ENCODE measurements around the gene RASA1. TPM values are rescaled to one million over a fixed set of nuclear protein-coding genes. Genes with fewer than 3 reads are reported as not detected.

The RASA1 gene
- total RNA-seq, 1 experiment from 2014 or later, result 33.9 TPM

DNA sequence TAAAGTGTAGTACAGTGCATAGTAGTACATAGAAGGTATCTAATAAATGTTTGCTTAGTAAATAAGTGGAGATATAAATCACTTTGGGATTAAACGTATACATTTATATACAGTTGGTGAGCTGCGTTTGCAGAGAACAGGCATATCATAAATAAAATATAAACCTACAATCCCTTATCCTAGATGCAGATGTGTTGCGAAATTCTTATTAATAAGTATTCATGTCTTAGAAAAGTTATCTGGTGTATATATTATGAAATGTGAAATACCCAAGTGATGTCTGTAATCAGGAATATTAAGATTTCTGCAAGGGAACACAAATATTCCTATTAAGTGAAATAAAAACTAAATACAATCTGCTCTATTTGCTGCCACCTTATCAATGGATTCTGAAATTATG is 136.2 kb downstream of the RASA1 start:
- no peak for DNase-seq (ENCODE audit: low spot score)

DNA sequence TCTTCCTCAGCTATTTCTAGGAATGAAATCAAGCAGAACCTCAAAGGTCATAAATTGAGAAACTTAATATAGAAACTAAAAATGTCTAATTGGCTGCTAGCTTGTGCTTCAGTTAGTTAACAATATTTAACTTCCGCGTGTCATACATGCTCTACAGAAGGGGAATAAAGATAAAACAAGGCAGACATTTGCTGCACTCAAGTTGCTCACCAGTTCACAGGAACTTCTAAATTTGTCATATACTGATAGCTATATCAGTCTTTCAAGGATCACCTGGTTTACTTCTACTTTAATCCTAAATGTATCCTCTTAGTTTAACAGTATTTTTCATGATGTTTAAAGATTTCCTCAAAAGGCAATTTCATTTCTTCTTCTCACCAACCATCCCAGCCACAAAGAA is 136.7 kb downstream of the RASA1 start:
- no peak for DNase-seq (ENCODE audit: low spot score)

DNA sequence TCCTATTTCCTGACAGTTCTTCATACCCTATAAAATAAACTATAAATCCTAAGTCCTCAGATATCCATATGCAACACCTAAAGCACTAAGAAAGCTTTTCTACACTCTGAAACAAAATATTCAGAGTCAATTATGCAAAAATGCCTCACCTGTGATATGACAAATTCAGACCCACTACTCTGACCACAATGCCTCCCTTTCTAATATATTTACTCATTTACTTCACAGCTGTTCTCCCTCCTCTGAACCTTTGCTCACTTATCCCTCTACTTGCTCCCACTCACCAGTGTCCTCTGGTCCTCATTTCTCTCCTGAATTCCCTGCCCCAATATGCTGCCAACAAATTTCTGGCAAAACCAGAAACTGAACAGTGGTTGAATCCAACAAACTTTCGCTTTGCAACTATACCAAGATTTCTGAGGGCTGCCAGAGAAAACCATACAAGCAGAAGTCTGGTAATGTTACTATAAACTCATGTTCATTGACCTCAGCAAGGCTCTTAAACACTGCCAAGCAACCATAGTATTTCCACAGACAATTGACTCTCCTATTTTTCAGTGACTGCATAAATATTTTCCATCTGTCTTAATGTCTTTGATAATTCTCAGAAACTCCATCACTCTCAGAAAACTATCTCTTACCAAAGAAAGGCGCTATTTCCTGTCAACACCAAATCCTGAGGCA is 137.9 kb downstream of the RASA1 start:
- DNase-seq (ENCODE audit: low spot score), result no peak

DNA sequence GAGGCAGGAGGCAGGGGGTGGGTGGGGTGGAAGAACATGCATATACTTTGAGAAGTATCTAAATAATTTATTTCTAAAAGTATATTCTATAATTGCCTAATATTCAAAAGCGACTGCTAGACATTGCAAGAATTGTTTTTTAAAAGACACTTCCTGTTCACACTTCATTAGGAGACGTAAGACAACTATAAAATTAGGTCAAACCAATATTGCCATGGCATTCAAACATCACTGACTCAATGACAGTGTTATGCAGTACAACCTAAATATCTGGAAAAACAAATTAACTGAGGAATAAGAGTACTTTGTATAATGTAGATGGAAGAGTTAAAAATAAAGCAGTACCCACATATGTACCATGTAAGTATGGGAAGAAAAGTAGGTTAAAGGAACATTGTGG is 140.5 kb downstream of the RASA1 start:
- DNase-seq (ENCODE audit: low spot score), result no peak

DNA sequence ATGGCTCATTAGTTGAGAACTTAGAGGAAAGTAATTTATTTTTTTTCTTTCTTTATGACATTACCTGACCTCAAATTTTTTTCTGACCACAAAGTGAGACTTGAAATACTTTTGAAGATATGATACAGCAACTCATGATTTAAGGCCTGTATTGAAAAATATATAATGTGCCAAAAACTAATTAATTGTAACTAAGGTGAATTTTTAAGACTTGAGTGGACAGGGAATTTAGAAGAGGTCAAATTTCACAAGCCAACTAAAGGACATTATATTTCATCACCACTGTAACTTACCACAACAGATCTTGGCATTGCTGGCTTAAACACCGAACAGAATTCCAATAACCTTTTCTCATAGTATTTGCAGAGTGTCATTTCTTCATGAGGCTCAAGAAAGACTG is 143.2 kb downstream of the RASA1 start:
- peak; percentile 87 for DNase-seq (ENCODE audit: low spot score)

DNA sequence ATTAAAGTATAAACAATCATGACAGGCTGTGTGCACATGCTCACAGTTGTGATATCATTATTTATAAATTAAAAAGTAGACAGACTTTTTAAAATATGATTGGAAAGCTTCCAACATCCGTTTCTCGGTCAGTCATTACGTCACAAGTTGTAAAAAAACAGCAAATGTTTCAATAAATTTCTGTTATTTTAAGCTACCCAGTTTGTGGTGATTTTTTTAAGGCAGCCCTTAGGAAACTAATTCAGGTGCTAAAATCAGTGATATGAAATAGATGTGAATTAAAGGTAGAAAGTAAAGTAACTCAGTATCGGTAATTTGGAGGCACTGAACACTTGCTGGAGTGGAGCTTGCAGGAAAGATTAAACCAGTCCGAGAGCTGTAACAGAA is 143.9 kb downstream of the RASA1 start:
- no peak for DNase-seq (ENCODE audit: low spot score)

DNA sequence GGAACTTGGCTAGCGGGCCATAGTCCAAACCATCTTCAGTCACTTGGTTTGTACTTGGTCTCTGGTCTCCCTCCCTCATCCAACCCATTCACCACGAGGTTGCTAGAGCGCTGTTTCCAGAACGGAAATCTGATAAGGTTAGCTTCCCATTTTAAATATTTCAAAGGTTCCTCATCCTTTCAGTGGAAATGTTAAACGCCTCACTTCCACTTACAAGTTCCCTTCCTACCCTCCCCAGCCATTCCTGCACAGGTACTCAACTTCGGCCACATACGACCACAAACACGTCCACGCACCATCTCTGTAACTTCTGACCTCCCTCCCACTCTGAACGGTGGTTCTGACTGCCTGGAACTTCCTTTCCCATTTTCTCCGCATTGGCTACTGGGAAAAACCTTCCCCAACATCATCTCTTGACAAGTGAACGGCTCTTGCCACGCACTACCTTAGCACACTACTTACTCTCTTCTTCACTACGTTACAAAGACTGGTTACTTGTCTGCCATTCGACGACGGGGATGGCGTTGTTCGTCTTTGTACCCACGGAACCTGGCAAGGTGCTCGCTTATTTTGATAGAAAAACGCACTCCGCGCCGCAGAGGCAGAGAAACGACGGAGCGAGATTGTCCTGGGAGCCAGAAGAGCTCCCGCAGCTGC is 144.4 kb downstream of the RASA1 start:
- peak; percentile 35 for DNase-seq (ENCODE audit: low spot score)

DNA sequence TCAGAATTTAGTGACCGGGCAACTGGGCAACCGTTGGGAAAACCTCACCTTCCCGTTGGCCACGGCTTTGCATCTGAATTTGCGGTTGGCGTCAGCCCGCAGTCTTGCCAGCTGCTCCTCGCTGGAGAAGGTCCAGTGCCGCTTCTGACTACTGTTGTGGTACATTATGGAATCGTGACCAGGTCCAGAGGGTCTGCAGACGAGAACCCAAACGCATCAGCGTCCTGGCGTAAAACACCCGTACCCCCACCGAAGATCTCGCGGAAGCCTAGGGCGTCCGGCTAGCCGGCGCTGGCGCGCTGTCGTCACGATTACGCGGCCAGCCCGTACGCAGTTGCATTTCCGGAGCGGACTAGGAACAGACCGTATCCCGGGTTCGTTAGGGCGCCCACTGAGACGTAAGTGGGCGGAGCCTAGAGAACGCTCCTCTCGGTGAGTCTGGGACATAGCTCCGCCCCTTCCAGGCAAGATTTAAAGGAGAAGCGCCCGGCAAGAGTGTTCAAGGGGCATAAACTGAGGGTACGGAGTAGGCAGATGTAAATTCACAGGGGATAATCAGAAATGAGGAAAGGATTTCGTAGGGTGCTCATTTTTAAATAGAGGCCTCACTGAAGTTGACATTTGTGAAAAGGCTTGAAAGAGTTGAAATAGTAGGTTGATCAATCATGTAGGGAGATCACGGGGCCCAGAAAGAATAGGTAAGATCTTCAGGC is 145.1 kb downstream of the RASA1 start, which contains the start of gene CCNH:
TSS of gene CCNH (minus strand) at position 301 of the 713 bp plus-strand sequence. CDS start at position 165, 136 bp downstream.
- DNase-seq (ENCODE audit: low spot score), result peak; percentile 95

DNA sequence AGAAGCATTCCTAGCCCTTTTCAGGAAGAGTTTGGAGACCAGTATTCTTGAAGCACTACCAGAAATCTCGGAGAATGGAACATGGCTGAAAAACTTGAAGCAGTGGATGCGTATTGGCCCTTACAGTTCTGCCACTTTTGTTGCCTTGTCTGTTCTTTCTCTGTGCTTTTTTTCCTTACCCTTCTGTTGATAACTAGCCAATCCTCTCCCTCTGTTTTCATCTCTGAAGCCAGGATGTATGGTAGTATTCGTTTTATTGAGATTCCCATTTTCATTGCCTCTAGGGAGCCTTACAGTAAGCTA is 145.6 kb downstream of the RASA1 start:
- DNase-seq (ENCODE audit: low spot score), result no peak

DNA sequence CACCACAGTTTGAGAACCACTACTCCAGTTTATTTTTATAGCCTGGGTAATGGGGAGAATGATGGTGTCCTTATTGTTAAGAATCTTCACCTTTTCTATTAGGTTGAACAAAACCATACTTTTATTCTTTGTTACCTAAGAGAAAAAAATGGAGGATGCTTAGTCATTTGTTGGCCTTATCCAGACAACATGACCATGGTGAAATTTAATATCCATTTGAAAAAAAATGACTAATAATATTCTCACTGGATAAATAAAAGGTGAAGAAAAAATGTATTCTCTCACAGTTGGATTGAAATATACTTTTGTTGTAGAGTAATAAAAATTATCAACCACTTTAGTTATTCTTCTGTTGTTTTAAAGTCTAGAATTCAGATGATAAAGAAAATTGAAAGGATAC is 150.8 kb downstream of the RASA1 start:
- DNase-seq (ENCODE audit: low spot score), result no peak

DNA sequence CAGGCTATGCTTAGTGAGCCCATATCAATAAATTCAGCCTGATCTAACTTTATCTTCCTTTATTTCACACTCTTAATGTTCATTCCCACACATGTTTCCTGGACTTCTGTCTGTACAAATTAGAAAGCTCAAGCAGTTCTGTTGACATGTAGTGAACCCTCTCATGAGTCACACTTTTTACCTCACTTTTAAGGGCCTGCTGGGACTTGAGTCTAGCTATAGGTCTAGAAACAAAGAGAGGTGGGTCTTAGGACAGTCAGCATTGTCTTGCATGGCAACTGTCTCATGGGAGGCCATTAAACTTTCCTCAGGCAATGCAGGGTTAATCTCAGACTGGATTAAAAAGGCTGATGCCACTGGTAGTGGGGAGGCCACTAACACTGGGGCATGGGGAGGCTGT is 153.6 kb downstream of the RASA1 start:
- DNase-seq (ENCODE audit: low spot score), result no peak

DNA sequence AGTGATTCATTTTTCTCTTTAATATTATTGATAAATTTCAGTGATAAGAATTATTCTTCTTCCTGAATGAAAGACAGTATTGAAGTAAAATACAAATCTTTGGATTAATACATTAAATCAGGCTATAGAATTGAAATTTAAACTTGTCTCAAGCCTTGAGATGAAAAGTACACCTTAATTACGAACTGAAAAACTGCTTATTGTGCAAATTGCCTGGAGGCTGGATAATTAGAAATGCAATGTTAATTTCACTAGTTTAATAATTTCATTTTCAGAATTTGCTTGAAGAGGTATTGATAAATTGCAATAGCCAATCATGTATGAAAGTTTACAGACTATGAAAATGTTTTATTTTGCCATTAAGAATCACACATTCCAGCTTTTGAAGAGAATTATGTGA is 156.1 kb downstream of the RASA1 start:
- DNase-seq (ENCODE audit: low spot score), result no peak

DNA sequence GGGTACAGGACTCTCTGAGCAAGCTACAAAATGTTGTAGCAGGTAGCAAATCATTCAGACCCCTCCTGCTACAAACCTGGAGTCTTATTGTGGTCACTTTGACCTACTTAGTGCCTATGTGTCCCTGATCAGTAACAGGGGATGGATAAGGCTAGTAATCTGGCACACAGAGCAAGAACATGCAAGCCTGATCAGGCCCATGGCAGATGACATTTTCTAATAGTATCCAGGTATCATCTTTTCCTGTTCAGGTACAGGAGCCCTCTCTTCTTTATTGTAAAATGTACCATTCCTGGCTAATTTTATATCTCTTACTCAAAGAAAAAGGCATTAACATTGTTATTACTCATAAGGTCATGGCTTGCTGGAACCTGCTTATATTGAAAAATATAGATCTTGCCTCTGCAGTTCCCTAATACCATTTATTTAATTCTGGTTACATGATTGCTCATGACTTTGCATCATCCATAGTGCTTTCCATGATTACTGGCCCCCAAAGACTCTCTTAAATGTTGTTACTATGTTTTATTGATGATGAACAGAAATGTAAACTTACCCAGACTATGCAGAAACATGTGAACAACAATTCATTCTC is 163.3 kb downstream of the RASA1 start:
- no peak for DNase-seq (ENCODE audit: low spot score)

DNA sequence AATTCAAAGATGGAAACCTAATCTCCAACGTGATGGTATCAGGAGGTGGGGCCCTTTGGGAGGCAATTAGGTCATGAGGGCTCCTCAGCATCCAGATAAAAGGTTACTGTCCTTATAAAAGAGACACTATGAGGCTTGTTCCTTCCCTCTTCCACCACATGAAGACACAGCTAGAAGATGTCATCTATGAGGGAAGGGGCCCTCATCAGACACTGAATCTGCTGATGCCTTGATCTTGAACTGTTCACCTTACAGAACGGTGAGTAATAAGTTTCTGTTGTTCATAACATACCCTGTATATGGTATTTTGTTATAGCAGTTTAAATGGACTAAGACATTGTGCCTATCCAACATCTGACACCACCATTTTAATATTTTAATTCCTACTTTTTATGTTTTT is 164.8 kb downstream of the RASA1 start:
- no peak for DNase-seq (ENCODE audit: low spot score)

DNA sequence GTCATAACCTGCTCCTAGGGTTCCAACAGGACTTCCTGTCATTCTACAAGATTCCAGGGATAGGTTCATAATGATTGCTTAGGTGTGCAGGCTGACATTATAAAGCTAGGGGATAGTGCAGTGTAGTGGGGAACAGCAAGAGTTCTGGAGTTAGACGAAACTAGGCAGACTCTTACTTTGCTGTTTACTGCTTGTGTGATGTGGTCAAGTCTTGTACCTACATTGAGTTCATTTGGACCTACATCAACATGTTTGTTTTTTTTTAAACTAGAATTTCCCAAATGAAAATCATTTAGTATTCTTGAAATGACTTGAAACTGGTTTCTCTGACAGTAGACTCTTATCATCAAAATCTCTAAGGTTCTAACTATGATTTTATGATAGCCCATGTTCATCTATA is 166.3 kb downstream of the RASA1 start:
- no peak for DNase-seq (ENCODE audit: low spot score)

DNA sequence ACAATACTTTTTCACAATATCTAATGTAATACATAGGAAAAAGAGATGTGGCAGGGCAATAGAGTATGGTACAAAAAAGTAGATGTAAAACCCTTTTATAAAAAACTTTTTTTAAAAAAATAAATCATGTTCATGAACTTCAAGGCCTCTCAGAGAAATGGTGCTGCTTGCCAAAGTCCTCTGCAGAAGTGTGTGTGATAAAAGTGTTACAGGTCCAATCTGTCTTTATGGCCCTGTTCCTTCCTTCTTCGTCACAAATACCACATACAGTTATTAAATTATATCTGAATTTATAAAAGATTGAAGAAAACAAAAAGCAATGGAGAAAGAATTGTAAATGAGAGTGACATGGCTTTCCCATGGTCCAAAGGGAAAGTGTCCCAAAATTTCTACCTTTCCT is 166.8 kb downstream of the RASA1 start:
- DNase-seq (ENCODE audit: low spot score), result no peak

DNA sequence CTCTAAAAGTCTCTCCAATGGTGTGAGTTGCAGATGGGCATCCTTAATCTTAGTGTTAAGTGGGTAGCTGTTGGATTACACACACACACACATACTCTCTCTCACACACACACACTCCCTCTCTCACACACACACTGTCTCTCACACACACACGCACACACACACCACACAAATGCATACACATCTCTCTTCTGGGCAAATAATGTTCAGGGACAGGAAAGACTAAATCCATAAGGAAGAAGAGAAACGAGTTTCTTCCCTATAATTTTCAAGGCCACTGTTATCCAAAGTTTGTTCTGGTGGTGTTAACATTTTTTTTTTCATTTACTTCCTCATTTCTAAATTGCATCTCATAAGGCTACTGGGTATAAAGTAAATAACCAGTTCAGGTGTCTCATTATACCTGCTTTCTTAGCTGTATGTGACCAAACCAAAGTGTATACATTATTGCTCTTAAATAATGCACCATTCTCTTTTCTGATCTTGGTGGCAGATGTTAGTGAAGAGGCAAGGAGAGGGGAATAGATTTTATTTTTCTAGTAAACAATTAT is 167.5 kb downstream of the RASA1 start:
- DNase-seq (ENCODE audit: low spot score), result no peak

DNA sequence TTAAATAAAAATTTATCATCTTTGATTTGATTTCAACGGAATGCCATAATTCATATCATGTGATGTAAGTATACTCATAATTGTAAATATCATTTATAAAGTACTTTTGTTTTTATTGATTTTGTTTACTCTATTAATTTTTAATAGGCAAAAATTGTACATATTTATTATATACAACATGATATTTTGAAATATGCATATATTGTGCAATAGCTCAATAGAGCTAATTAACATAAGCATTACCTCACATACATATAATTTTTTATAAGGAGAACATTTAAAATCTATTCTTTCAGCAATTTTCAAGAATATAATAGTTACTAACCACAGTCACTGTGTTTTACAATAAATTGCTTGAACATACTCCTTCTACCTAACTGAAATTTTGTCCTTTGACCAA is 170.0 kb downstream of the RASA1 start:
- no peak for DNase-seq (ENCODE audit: low spot score)

DNA sequence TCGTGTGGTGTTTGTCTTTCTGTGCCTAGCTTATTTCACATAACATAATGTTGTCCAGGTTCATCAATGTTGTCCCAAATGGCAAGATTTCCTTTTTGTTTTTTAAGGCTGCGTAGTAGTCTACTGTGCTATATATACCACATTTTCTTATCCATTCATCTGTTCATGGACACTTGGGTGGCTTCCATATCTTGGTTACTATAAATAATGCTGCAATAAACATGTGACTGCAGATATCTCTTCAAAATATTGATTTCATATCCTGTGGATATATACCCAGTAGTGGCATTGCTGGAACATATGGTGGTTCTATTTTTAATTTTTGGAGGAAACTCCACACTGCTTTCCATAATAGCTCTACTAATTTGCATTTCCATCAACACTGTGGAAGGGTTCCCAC is 170.5 kb downstream of the RASA1 start:
- no peak for DNase-seq (ENCODE audit: low spot score)

Data from A172 (cell line).